DND-41 (cell line): Measurements from ENCODE around the gene PANK1.

ENCODE experiments used
- ATAC-seq: fragments of 200-7000 bp; cut with Tn5 transposase; 3 replicates; pipeline ENCODE4 v1.9.1; 2021; ENCODE audit warnings: low read depth; ENCODE audit not compliant: insufficient read depth
- DNase-seq: peaks from one replicate; pipeline ENCODE4 v3.0.0-alpha.2; 2020
- H2AFZ ChIP-seq: 2 replicates; pipeline ENCODE4 v1.6.0; 2012; ENCODE audit warnings: low read depth, low read length
- H3K27ac ChIP-seq: 2 replicates; pipeline ENCODE4 v1.5.1; 2012; ENCODE audit warnings: low read length, inconsistent platforms
- H3K27me3 ChIP-seq: fragments of 200-600 bp; sonication (generic); 2 replicates; pipeline ENCODE4 v1.6.0; 2012; ENCODE audit warnings: low read length, mild to moderate bottlenecking, inconsistent platforms; ENCODE audit not compliant: insufficient read depth, poor library complexity
- H3K36me3 ChIP-seq: 2 replicates; pipeline ENCODE4 v1.5.1; 2012; ENCODE audit warnings: low read length, inconsistent platforms; ENCODE audit not compliant: insufficient read depth
- H3K4me1 ChIP-seq: 2 replicates; pipeline ENCODE4 v1.5.1; 2012; ENCODE audit warnings: mild to moderate bottlenecking, low read length; ENCODE audit not compliant: insufficient read depth
- H3K4me2 ChIP-seq: 2 replicates; pipeline ENCODE4 v1.6.0; 2012; ENCODE audit warnings: mild to moderate bottlenecking, moderate library complexity, low read length, inconsistent platforms; ENCODE audit not compliant: insufficient read depth
- H3K4me3 ChIP-seq, 2 experiments: fragments of 200-600 bp in 1 of 2; shearing (Covaris generic) in 1 of 2; 2 replicates each; pipeline ENCODE4 v1.5.1; 2012 to 2016; ENCODE audit warnings: inconsistent platforms in 2 of 2, low read length in 2 of 2, mild to moderate bottlenecking in 2 of 2, low read depth in 1 of 2, moderate library complexity in 1 of 2
- H3K79me2 ChIP-seq: 2 replicates; pipeline ENCODE4 v1.6.0; 2012; ENCODE audit warnings: low read length, inconsistent platforms; ENCODE audit not compliant: insufficient read depth
- H3K9ac ChIP-seq: 2 replicates; pipeline ENCODE4 v1.6.0; 2012; ENCODE audit warnings: low read depth, mild to moderate bottlenecking, inconsistent platforms, low read length, moderate library complexity
- H3K9me3 ChIP-seq: 2 replicates; pipeline ENCODE4 v1.5.1; 2012; ENCODE audit warnings: low read length, moderate library complexity, mild to moderate bottlenecking, inconsistent platforms; ENCODE audit not compliant: insufficient read depth, severe bottlenecking
- H4K20me1 ChIP-seq: 2 replicates; pipeline ENCODE4 v1.6.0; 2012; ENCODE audit warnings: low read length; ENCODE audit not compliant: insufficient read depth
- CTCF ChIP-seq: IDR thresholded peaks from 2 replicates; pipeline ENCODE4 v1.5.1; 2012; ENCODE audit warnings: borderline replicate concordance, low read length, moderate library complexity, mild to moderate bottlenecking; ENCODE audit not compliant: poor library complexity, severe bottlenecking; ENCODE audit errors: extremely low read depth
- EZH2 ChIP-seq: IDR thresholded peaks from 3 replicates; pipeline ENCODE4 v1.6.1; 2012; ENCODE audit warnings: borderline replicate concordance, low read depth, mild to moderate bottlenecking, moderate library complexity, low read length, inconsistent platforms; ENCODE audit not compliant: severe bottlenecking

Gene PANK1

GRCh38 chr10:89601728-89602361 lies 43.2 kb downstream of the PANK1 start:
- H3K79me2 ChIP-seq = no peaks in the 10 kb centered on the region; the same call in 1 of the 2 replicates
- H2AFZ ChIP-seq = no peak overlapping the region
- no peaks in the 10 kb centered on the region for H4K20me1 ChIP-seq
- H3K9ac ChIP-seq = no peak overlapping the region
- H3K4me3 ChIP-seq = no peak overlapping the region
- no peak overlapping the region for H3K4me2 ChIP-seq
- H3K27me3 ChIP-seq = no peaks in the 10 kb centered on the region
- H3K36me3 ChIP-seq = peaks cover 40% of the 10 kb centered on the region
- ATAC-seq (no peak), DNase-seq (no peak)
- no peak for TF ChIP-seq CTCF
- TF ChIP-seq EZH2 = no peak
- H3K9me3 ChIP-seq = no peaks in the 10 kb centered on the region
- no peaks in the 10 kb centered on the region for H3K4me1 ChIP-seq
- no peak overlapping the region for H3K27ac ChIP-seq

GRCh38 chr10:89600041-89600440 lies 45.0 kb downstream of the PANK1 start:
- ATAC-seq = no peak

GRCh38 chr10:89593043-89593442 lies 52.0 kb downstream of the PANK1 start:
- DNase-seq (no peak), ATAC-seq (no peak)
- H3K36me3 ChIP-seq = peaks cover 46% of the 10 kb centered on the region
- no peaks in the 10 kb centered on the region for H4K20me1 ChIP-seq
- H3K27me3 ChIP-seq = no peaks in the 10 kb centered on the region
- no peak overlapping the region for H2AFZ ChIP-seq
- no peak overlapping the region for H3K27ac ChIP-seq
- no peak for TF ChIP-seq CTCF
- TF ChIP-seq EZH2 = no peak
- H3K9me3 ChIP-seq = no peaks in the 10 kb centered on the region
- H3K4me3 ChIP-seq = no peak overlapping the region
- no peaks in the 10 kb centered on the region for H3K4me1 ChIP-seq
- H3K79me2 ChIP-seq = no peaks in the 10 kb centered on the region
- no peak overlapping the region for H3K4me2 ChIP-seq
- no peak overlapping the region for H3K9ac ChIP-seq

More at GRCh38 chr10:89600041-89600440, 45.0 kb downstream of the PANK1 start:
- H3K4me1 ChIP-seq = no peaks in the 10 kb centered on the region
- H3K9me3 ChIP-seq = no peaks in the 10 kb centered on the region
- H3K9ac ChIP-seq = no peak overlapping the region
- no peak overlapping the region for H3K4me3 ChIP-seq
- H4K20me1 ChIP-seq = no peaks in the 10 kb centered on the region
- H2AFZ ChIP-seq = no peak overlapping the region
- no peak overlapping the region for H3K27ac ChIP-seq
- no peaks in the 10 kb centered on the region; the same call in 1 of the 2 replicates for H3K79me2 ChIP-seq
- peaks cover 38% of the 10 kb centered on the region for H3K36me3 ChIP-seq
- no peak for DNase-seq
- H3K4me2 ChIP-seq = no peak overlapping the region
- TF ChIP-seq EZH2 (no peak), CTCF (no peak)
- H3K27me3 ChIP-seq = no peaks in the 10 kb centered on the region

GRCh38 chr10:89592539-89592938 lies 52.5 kb downstream of the PANK1 start:
- Histone ChIP-seq H3K4me1 (no peaks in the 10 kb centered on the region), H3K9me3 (no peaks in the 10 kb centered on the region), H3K27ac (no peak overlapping the region), H3K4me2 (no peak overlapping the region), H3K27me3 (no peaks in the 10 kb centered on the region), H3K36me3 (peaks cover 44% of the 10 kb centered on the region), H3K9ac (no peak overlapping the region), H4K20me1 (no peaks in the 10 kb centered on the region), H3K79me2 (no peaks in the 10 kb centered on the region), H2AFZ (no peak overlapping the region), H3K4me3 (no peak overlapping the region)
- ATAC-seq (no peak), DNase-seq (no peak)
- TF ChIP-seq EZH2 = no peak
- TF ChIP-seq CTCF = no peak
